ENCODE data around the gene DAP.
A peak's percentile ranks its signal among the peaks of the same experiment; 100 is the strongest.
"Not testable (repeated sequence)": the region's sequence is repeated elsewhere in the genome, so short reads cannot be mapped to it uniquely, and the experiment has no call there.

Gene DAP

GRCh38 chr5:10792336-10792735, 31.3 kb upstream of the DAP start:
- TF ChIP-seq CTCF (IDR thresholded peaks at IDR 0.05; ENCODE audit: control insufficient read depth, insufficient read depth, low read depth, low read length, missing control alignments) = no peak

GRCh38 chr5:10789726-10790125, 28.7 kb upstream of the DAP start:
- DNase-seq (ENCODE audit: low read depth) = no peak
- H3K4me3 ChIP-seq (ENCODE audit: control insufficient read depth, low read depth, low read length) = no peak overlapping the region
- TF ChIP-seq CTCF (IDR thresholded peaks at IDR 0.05; ENCODE audit: control insufficient read depth, insufficient read depth, low read depth, low read length, missing control alignments) = no peak

More at GRCh38 chr5:10792336-10792735, 31.3 kb upstream of the DAP start:
- H3K4me3 ChIP-seq (ENCODE audit: control insufficient read depth, low read depth, low read length) = no peak overlapping the region
- no peak for DNase-seq (ENCODE audit: low read depth)

GRCh38 chr5:10789021-10789420, 28.0 kb upstream of the DAP start:
- H3K4me3 ChIP-seq (ENCODE audit: control insufficient read depth, low read depth, low read length) = no peak overlapping the region
- no peak for TF ChIP-seq CTCF (IDR thresholded peaks at IDR 0.05; ENCODE audit: control insufficient read depth, insufficient read depth, low read depth, low read length, missing control alignments)
- peak; percentile 50 for DNase-seq (ENCODE audit: low read depth)

- TF ChIP-seq CTCF (IDR thresholded peaks at IDR 0.05; ENCODE audit: control insufficient read depth, insufficient read depth, low read depth, low read length, missing control alignments) = no peak
- no peak for DNase-seq (ENCODE audit: low read depth)
- H3K4me3 ChIP-seq (ENCODE audit: control insufficient read depth, low read depth, low read length) = no peak overlapping the region
Measured at GRCh38 chr5:10788358-10788757, 27.3 kb upstream of the DAP start.

GRCh38 chr5:10786835-10787234, 25.8 kb upstream of the DAP start:
- no peak overlapping the region for H3K4me3 ChIP-seq (ENCODE audit: control insufficient read depth, low read depth, low read length)
- DNase-seq (ENCODE audit: low read depth) = no peak
- TF ChIP-seq CTCF (IDR thresholded peaks at IDR 0.05; ENCODE audit: control insufficient read depth, insufficient read depth, low read depth, low read length, missing control alignments) = no peak

GRCh38 chr5:10780208-10780607, 19.2 kb upstream of the DAP start:
- not testable (repeated sequence) for H3K4me3 ChIP-seq (ENCODE audit: control insufficient read depth, low read depth, low read length); DNase-seq (ENCODE audit: low read depth)

- DNase-seq (ENCODE audit: low read depth) = no peak
- H3K4me3 ChIP-seq (ENCODE audit: control insufficient read depth, low read depth, low read length) = no peak overlapping the region
- no peak for TF ChIP-seq CTCF (IDR thresholded peaks at IDR 0.05; ENCODE audit: control insufficient read depth, insufficient read depth, low read depth, low read length, missing control alignments)
Measured at GRCh38 chr5:10779592-10779991, 18.6 kb upstream of the DAP start.

All from AG09309 (cell line).